ENCODE results near the gene RNF34.

Gene RNF34, protein sequence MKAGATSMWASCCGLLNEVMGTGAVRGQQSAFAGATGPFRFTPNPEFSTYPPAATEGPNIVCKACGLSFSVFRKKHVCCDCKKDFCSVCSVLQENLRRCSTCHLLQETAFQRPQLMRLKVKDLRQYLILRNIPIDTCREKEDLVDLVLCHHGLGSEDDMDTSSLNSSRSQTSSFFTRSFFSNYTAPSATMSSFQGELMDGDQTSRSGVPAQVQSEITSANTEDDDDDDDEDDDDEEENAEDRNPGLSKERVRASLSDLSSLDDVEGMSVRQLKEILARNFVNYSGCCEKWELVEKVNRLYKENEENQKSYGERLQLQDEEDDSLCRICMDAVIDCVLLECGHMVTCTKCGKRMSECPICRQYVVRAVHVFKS

DNA sequence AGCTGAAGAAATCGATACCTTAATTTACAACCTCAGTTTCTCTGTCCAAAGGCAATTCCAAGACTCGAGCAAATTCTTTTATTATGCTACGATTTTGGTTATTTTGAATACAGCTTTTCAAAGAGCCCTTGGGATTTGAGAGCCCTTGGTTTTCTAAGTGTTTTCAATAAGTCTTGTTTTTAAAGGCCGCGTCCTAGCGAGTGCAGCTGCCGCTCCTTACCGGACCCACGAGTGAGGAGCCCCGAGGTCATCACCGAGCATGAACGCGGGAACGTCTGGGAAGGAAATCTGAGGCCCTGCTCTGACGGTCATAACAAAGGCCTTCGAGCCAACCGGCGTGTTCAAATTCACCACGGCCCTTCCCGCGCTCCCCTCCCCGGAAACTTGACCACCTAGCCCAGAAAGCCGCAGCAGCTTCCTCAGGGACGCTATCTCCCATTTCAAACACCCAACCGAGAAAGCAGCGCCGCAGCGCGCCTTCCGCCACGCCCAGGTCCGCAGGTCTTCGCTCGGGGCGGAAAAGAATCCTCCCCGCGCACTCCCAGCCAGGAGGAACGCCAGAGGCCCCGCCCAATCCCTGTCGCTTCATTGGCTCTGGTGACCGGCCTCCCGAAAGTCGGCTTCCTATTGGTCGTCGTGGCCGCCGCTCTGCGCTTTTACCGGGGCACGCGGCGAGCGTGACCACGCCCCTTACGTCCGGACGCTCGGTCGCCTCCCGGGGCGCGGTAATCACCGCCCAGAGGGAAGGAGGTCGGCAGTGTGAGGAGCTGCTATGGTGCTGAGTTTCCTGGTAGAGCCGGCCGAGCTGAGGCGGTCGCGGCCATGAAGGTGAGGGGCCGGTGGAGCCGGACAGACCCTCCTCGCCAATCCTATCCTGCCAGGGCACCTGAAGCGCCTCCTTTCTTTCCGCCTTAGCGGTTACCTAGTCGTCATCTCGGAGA, at the start of gene RNF34:
RNF34 (plus strand) TSS at position 728 of the 941 bp plus-strand sequence; CDS start at position 823, 95 bp downstream.
- peak within 1 kb of the TSS; percentile 98 for H3K4me3 ChIP-seq (ENCODE audit: low read depth, low read length)
- TF ChIP-seq, protein P1, sequence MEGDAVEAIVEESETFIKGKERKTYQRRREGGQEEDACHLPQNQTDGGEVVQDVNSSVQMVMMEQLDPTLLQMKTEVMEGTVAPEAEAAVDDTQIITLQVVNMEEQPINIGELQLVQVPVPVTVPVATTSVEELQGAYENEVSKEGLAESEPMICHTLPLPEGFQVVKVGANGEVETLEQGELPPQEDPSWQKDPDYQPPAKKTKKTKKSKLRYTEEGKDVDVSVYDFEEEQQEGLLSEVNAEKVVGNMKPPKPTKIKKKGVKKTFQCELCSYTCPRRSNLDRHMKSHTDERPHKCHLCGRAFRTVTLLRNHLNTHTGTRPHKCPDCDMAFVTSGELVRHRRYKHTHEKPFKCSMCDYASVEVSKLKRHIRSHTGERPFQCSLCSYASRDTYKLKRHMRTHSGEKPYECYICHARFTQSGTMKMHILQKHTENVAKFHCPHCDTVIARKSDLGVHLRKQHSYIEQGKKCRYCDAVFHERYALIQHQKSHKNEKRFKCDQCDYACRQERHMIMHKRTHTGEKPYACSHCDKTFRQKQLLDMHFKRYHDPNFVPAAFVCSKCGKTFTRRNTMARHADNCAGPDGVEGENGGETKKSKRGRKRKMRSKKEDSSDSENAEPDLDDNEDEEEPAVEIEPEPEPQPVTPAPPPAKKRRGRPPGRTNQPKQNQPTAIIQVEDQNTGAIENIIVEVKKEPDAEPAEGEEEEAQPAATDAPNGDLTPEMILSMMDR (IDR thresholded peaks at IDR 0.05; ENCODE audit: control insufficient read depth, extremely low read depth, insufficient read depth): no peak
- peak; percentile 92 for DNase-seq (ENCODE audit: low read depth)

DNA sequence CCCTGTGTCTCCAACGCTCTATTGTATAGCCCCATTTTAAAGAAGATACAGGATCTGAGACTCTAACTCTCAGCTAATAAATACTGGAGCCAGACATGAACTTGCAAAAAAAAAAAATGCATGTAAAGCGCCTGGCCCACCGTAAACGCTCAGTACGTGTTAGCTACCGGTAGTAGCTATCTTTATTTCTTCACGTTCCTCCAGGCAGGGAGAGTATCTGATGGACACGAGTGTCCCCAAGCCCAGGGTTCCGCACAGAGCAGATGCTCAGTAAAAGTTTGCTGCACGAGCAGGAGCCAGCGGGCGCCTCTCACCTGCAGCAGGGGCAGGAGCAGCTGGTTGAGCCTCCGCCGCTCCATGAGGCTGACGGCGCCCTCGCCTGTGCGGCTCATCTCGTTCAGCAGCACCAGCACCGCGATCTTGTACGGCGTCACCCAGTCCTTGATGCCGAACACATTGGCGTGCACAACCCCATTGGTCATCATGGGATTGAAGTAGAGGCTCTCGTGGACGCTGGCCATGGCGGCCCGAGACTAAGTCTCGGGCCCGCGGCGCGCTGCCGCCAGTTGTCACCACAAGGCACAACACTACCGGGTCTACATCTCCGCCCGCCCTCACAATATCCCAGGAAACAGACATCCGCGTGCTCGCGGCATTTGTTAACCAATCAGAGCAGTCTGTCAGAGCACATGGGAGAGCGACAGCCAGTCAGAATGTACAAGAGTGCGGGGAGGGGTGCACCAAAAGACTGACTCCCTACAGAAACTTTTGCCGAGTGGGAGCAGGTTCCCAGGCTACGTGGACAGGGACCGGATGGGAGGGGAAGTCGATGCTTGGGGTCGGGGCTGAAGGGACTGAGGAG, 47.9 kb upstream of the RNF34 start, which contains the start of gene ANAPC5:
ANAPC5 (minus strand) TSS at position 592 of the 862 bp plus-strand sequence; CDS start at position 521, 71 bp downstream.
- DNase-seq (ENCODE audit: low read depth): peak; percentile 99
- peak within 1 kb of the TSS; percentile 78 for H3K4me3 ChIP-seq (ENCODE audit: low read depth, low read length)
- TF ChIP-seq, protein P1 (IDR thresholded peaks at IDR 0.05; ENCODE audit: control insufficient read depth, extremely low read depth, insufficient read depth): 0 out of 2 replicates have a peak, but pooled peaks have one; percentile 20

DNA sequence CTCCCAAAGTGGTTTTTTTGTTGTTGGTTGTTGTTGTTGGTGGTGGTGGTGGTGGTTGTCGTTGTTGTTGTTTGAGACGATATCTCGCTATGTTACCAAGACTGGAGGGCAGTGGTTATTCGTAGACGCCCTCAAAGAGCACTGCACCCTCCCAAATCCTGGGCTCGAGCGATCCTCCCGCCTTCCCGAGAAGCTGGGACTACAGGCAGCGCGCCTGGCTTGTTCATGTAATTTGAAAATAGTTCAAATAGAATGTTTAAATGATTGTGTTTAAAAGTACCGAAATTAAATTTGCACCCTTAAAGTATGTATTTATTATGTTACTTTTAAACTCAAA, 47.3 kb upstream of the RNF34 start:
- peak overlapping the region; percentile 78 for H3K4me3 ChIP-seq (ENCODE audit: low read depth, low read length)
- TF ChIP-seq, protein P1 (IDR thresholded peaks at IDR 0.05; ENCODE audit: control insufficient read depth, extremely low read depth, insufficient read depth): no peak
- peak; percentile 36 for DNase-seq (ENCODE audit: low read depth)

DNA sequence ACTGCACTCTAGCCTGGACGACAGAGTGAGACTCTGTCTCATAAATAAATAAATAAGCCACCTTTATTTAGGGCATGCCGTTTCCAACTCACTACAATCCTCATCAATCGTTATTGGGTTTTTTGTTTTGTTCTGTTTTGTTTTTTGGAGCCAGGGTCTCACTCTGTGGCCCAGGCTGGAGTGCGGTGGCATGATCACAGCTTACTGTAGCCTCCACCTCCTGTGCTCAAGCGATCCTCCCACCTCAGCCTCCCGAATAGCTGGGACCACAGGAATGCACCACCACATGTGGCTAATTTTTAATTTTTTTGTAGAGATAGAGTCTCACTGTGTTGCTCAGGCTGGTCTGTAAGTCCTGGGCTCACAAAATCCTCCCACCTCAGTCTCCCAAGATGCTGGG, 44.1 kb upstream of the RNF34 start:
- no peak for DNase-seq (ENCODE audit: low read depth)
- no peak overlapping the region for H3K4me3 ChIP-seq (ENCODE audit: low read depth, low read length)
- TF ChIP-seq, protein P1 (IDR thresholded peaks at IDR 0.05; ENCODE audit: control insufficient read depth, extremely low read depth, insufficient read depth): no peak

DNA sequence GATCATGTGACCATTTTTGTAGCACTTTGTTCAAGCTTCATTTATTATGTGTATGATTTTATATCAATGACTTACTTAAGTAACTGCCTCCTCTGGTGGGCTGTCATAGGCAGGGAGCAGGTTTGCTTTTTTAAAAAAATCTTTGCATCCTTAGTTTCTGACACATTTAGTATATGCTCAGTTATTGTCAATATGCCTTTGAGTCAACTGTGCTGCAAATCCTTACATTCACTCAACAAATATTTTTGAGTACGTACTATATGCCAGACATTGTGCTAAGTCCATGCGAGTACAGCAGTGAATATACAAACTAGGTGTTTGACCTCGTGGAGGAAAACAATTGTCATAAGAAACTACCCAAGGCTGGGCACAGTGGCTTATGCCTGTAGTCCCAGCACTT, 43.3 kb upstream of the RNF34 start:
- TF ChIP-seq, protein P1 (IDR thresholded peaks at IDR 0.05; ENCODE audit: control insufficient read depth, extremely low read depth, insufficient read depth): no peak
- no peak for DNase-seq (ENCODE audit: low read depth)
- no peak overlapping the region for H3K4me3 ChIP-seq (ENCODE audit: low read depth, low read length)

DNA sequence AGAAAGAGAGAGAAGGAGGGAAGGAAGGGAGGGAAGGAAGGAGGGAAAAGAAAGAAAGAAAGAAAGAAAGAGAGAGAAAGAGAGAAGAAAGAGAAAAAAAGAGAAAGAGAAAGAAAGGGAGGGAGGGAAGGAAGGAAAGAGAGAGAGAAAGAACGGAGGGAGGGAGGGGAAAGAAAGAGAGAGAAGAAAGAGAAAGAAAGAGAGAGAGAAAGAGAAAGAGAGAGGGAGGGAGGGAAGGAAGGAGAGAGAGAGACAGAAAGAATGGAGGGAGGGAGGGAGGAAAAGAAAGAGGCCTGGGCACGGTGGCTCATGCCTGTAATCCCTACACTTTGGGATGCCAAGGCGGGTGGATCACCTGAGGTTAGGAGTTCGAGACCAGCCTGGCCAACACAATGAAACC, 42.6 kb upstream of the RNF34 start:
- TF ChIP-seq, protein P1 (IDR thresholded peaks at IDR 0.05; ENCODE audit: control insufficient read depth, extremely low read depth, insufficient read depth): no peak
- no peak for DNase-seq (ENCODE audit: low read depth)
- no peak overlapping the region for H3K4me3 ChIP-seq (ENCODE audit: low read depth, low read length)
